ENCODE measurements around the gene PCP2.

- no peak for TF ChIP-seq POLR2A (IDR thresholded peaks at IDR 0.05; ENCODE audit: low read length)
- no peak for TF ChIP-seq GATA1 (IDR thresholded peaks at IDR 0.05; ENCODE audit: low read depth, low read length)
Measured at GRCh38 chr19:7670790-7671189, 37.3 kb upstream of the PCP2 start.

Data from erythroblast (primary cell).